Cardiac muscle cell (in vitro differentiated cells and primary cell): ENCODE data around the gene MS4A1. TPM values are rescaled to one million over a fixed set of nuclear protein-coding genes. Genes with fewer than 3 reads are reported as not detected.

Experiments used
- DNase-seq, 2 donors: peaks; one replicate each; pipeline versions ENCODE4 v3.0.0 to v3.0.0-alpha.2; 2010 to 2017; ENCODE audit warnings: low read depth in 1 of 2, low spot score in 1 of 2
- H3K27ac ChIP-seq: fragments of 200-600 bp; sonication (generic); 2 replicates; pipeline ENCODE4 v1.5.1; 2016
- H3K27me3 ChIP-seq: fragments of 200-600 bp; sonication (generic); 2 replicates; pipeline ENCODE4 v1.6.0; 2016; ENCODE audit warnings: control low read depth
- H3K36me3 ChIP-seq: fragments of 200-600 bp; sonication (generic); 2 replicates; pipeline ENCODE4 v1.5.1; 2016; ENCODE audit warnings: control low read depth
- H3K4me1 ChIP-seq: fragments of 200-600 bp; sonication (generic); 2 replicates; pipeline ENCODE4 v1.8.1; 2017; ENCODE audit warnings: low read depth, mild to moderate bottlenecking, mixed run types
- H3K4me3 ChIP-seq: fragments of 200-600 bp; sonication (generic); 2 replicates; pipeline ENCODE4 v1.5.1; 2016; ENCODE audit warnings: mild to moderate bottlenecking
- H3K9me3 ChIP-seq: fragments of 200-600 bp; sonication (generic); 2 replicates; pipeline ENCODE4 v1.5.1; 2017; ENCODE audit warnings: low read depth, mild to moderate bottlenecking, control low read depth
- CTCF ChIP-seq: IDR thresholded peaks from 2 replicates; pipeline ENCODE4 v1.5.1; 2012; ENCODE audit warnings: low read depth, mild to moderate bottlenecking, low read length
- polyA plus RNA-seq: library from polyadenylated mRNA; unstranded; fragments of >200 nt; fragmentation: Nextera tagmentation; extraction: Ambion mirVana; gene quantifications from 2 replicates; pipeline ENCODE4 v1.2.1, GENCODE V29; 2016
- total RNA-seq: library from RNA; depleted of rRNA; stranded (reverse); fragments of >200 nt; gene quantifications from 2 replicates; pipeline ENCODE4 v1.2.3, GENCODE V29; 2016

The MS4A1 gene
- total and polyA plus RNA-seq, 2 experiments from 2014 or later: not detected

- Histone ChIP-seq H3K36me3 (no peaks in the 10 kb centered on the region), H3K27me3 (no peaks in the 10 kb centered on the region), H3K27ac (no peak overlapping the region), H3K4me3 (no peak overlapping the region), H3K9me3 (no peaks in the 10 kb centered on the region), H3K4me1 (no peaks in the 10 kb centered on the region)
- DNase-seq: no peak
- no peak for TF ChIP-seq CTCF
These were observed 1.9 kb downstream of the MS4A1 start for GRCh38 chr11:60457576-60457975.

GRCh38 chr11:60459345-60459744, 3.7 kb downstream of the MS4A1 start:
- no peak overlapping the region for H3K4me3 ChIP-seq
- no peak for DNase-seq
- TF ChIP-seq CTCF: no peak
- H3K4me1 ChIP-seq: no peaks in the 10 kb centered on the region
- H3K9me3 ChIP-seq: no peaks in the 10 kb centered on the region
- H3K27me3 ChIP-seq: no peaks in the 10 kb centered on the region
- H3K27ac ChIP-seq: no peak overlapping the region
- H3K36me3 ChIP-seq: no peaks in the 10 kb centered on the region

GRCh38 chr11:60468829-60469228, 13.2 kb downstream of the MS4A1 start:
- Histone ChIP-seq H3K4me1 (no peaks in the 10 kb centered on the region), H3K4me3 (no peak overlapping the region), H3K36me3 (no peaks in the 10 kb centered on the region), H3K27ac (no peak overlapping the region), H3K9me3 (no peaks in the 10 kb centered on the region), H3K27me3 (no peaks in the 10 kb centered on the region)
- TF ChIP-seq CTCF: no peak
- DNase-seq: no peak

- H3K27ac ChIP-seq: no peak overlapping the region
- TF ChIP-seq CTCF: no peak
- no peak overlapping the region for H3K4me3 ChIP-seq
- no peak for DNase-seq
- no peaks in the 10 kb centered on the region for H3K36me3 ChIP-seq
- H3K9me3 ChIP-seq: no peaks in the 10 kb centered on the region
- no peaks in the 10 kb centered on the region for H3K27me3 ChIP-seq
- no peaks in the 10 kb centered on the region for H3K4me1 ChIP-seq
These were observed 14.1 kb downstream of the MS4A1 start for GRCh38 chr11:60469723-60470122.

- Histone ChIP-seq H3K27ac (no peak overlapping the region), H3K27me3 (no peaks in the 10 kb centered on the region), H3K36me3 (no peaks in the 10 kb centered on the region), H3K9me3 (no peaks in the 10 kb centered on the region), H3K4me1 (no peaks in the 10 kb centered on the region), H3K4me3 (no peak overlapping the region)
- TF ChIP-seq CTCF: no peak
- DNase-seq: no peak
These were observed 21.4 kb downstream of the MS4A1 start for GRCh38 chr11:60477035-60477445.

GRCh38 chr11:60482361-60482760, 26.7 kb downstream of the MS4A1 start:
- TF ChIP-seq CTCF: no peak
- Histone ChIP-seq H3K27ac (no peak overlapping the region), H3K36me3 (no peaks in the 10 kb centered on the region), H3K4me3 (no peak overlapping the region), H3K4me1 (no peaks in the 10 kb centered on the region), H3K27me3 (no peaks in the 10 kb centered on the region), H3K9me3 (no peaks in the 10 kb centered on the region)
- no peak for DNase-seq
